GM23338 (cell line): ENCODE data around the gene CCNT2. TPM values are rescaled to one million over a fixed set of nuclear protein-coding genes. Genes with fewer than 3 reads are reported as not detected.

Experiments used
- ATAC-seq: fragments of 200-7000 bp; cut with Tn5 transposase; 3 replicates; pipeline ENCODE4 v1.9.1; 2020
- DNase-seq: peaks from one replicate; pipeline ENCODE4 v3.0.0-alpha.2; 2015; ENCODE audit warnings: low spot score
- H2AFZ ChIP-seq: fragments of 200-600 bp; sonication (generic); 2 replicates; pipeline ENCODE4 v1.8.0; 2016; ENCODE audit warnings: antibody characterized with exemption, mild to moderate bottlenecking, moderate library complexity
- H3F3A ChIP-seq: fragments of 200-600 bp; sonication (generic); replicated peaks from 2 replicates; pipeline ENCODE4 v1.8.0; 2017; ENCODE audit warnings: antibody characterized with exemption, mixed run types, low read depth
- H3K27ac ChIP-seq: fragments of 200-600 bp; sonication (generic); 2 replicates; pipeline ENCODE4 v1.6.1; 2016; ENCODE audit warnings: low read depth
- H3K27me3 ChIP-seq: fragments of 200-600 bp; sonication (generic); 2 replicates; pipeline ENCODE4 v1.8.0; 2016; ENCODE audit warnings: mild to moderate bottlenecking, mixed run types, moderate library complexity; ENCODE audit not compliant: insufficient read depth
- H3K36me3 ChIP-seq: fragments of 200-600 bp; sonication (generic); 2 replicates; pipeline ENCODE4 v1.8.0; 2016; ENCODE audit warnings: mild to moderate bottlenecking; ENCODE audit not compliant: insufficient read depth
- H3K4me1 ChIP-seq: fragments of 200-600 bp; sonication (generic); 2 replicates; pipeline ENCODE4 v1.8.0; 2016; ENCODE audit warnings: mild to moderate bottlenecking, moderate library complexity; ENCODE audit not compliant: insufficient read depth
- H3K4me2 ChIP-seq: fragments of 200-600 bp; sonication (generic); 2 replicates; pipeline ENCODE4 v1.7.1; 2017; ENCODE audit warnings: mixed run types
- H3K4me3 ChIP-seq: fragments of 200-600 bp; sonication (generic); 2 replicates; pipeline ENCODE4 v1.6.1; 2016; ENCODE audit warnings: mixed run types
- H3K79me2 ChIP-seq: fragments of 200-600 bp; sonication (generic); replicated peaks from 2 replicates; pipeline ENCODE4 v1.8.0; 2017; ENCODE audit warnings: mild to moderate bottlenecking; ENCODE audit not compliant: insufficient read depth
- H3K9me2 ChIP-seq: fragments of 200-600 bp; sonication (generic); 2 replicates; pipeline ENCODE4 v1.8.0; 2017; ENCODE audit not compliant: insufficient read depth
- H4K20me1 ChIP-seq: fragments of 200-600 bp; sonication (generic); replicated peaks from 2 replicates; pipeline ENCODE4 v1.8.0; 2017; ENCODE audit warnings: mild to moderate bottlenecking; ENCODE audit not compliant: insufficient read depth
- H3K27ac Mint-ChIP-seq: 2 replicates; pipeline ENCODE4 v1.8.0; 2020; ENCODE audit warnings: inconsistent platforms, mild to moderate bottlenecking, moderate library complexity, mixed read lengths
- H3K27me3 Mint-ChIP-seq: 3 replicates; pipeline ENCODE4 v1.8.0; 2022; ENCODE audit warnings: low read depth, mild to moderate bottlenecking, moderate library complexity, mixed read lengths, inconsistent platforms; ENCODE audit not compliant: insufficient read depth, poor library complexity
- H3K36me3 Mint-ChIP-seq: 3 replicates; pipeline ENCODE4 v1.8.0; 2021; ENCODE audit warnings: low read depth, mild to moderate bottlenecking, inconsistent platforms, moderate library complexity, mixed read lengths
- H3K4me1 Mint-ChIP-seq: 3 replicates; pipeline ENCODE4 v1.8.0; 2020; ENCODE audit warnings: mild to moderate bottlenecking, inconsistent platforms, mixed read lengths
- H3K4me3 Mint-ChIP-seq: 3 replicates; pipeline ENCODE4 v1.8.0; 2021; ENCODE audit warnings: moderate library complexity, mild to moderate bottlenecking, inconsistent platforms, mixed read lengths
- H3K9me3 Mint-ChIP-seq: 3 replicates; pipeline ENCODE4 v1.8.0; 2020; ENCODE audit warnings: moderate library complexity, mild to moderate bottlenecking, inconsistent platforms, mixed read lengths
- CREB1 ChIP-seq: fragments of 250-450 bp; sonication (Bioruptor Pico); IDR thresholded peaks from 2 replicates; pipeline ENCODE4 v1.5.0; 2020; ENCODE audit warnings: low read depth, mild to moderate bottlenecking, moderate library complexity
- CTCF ChIP-seq, 2 experiments: fragments of 200-600 bp in 1 of 2; sonication (generic) in 1 of 2; conservative IDR thresholded peaks; 2 replicates each; pipeline versions ENCODE4 v1.5.1 to v1.6.1; 2016 to 2017; ENCODE audit warnings: antibody characterized with exemption in 2 of 2, low read depth in 2 of 2, mild to moderate bottlenecking in 2 of 2, moderate library complexity in 1 of 2
- EZH2 ChIP-seq: fragments of 200-600 bp; sonication (generic); IDR thresholded peaks from one replicate; pipeline ENCODE4 v1.8.0; 2017; ENCODE audit warnings: antibody characterized with exemption, mild to moderate bottlenecking, low read depth; ENCODE audit not compliant: unreplicated experiment
- EZH2phosphoT487 ChIP-seq: fragments of 200-600 bp; sonication (generic); IDR thresholded peaks from one replicate; pipeline ENCODE4 v1.8.1; 2018; ENCODE audit warnings: antibody characterized with exemption; ENCODE audit not compliant: unreplicated experiment
- JUNB ChIP-seq: IDR thresholded peaks from one replicate; pipeline ENCODE4 v1.6.1; 2016; ENCODE audit warnings: antibody characterized with exemption; ENCODE audit not compliant: unreplicated experiment
- NANOG ChIP-seq: IDR thresholded peaks from 2 replicates; pipeline ENCODE4 v1.6.1; 2016; ENCODE audit warnings: antibody characterized with exemption, borderline replicate concordance
- REST ChIP-seq: IDR thresholded peaks from one replicate; pipeline ENCODE4 v1.6.1; 2018; ENCODE audit warnings: antibody characterized with exemption; ENCODE audit not compliant: unreplicated experiment
- STAT1 ChIP-seq: IDR thresholded peaks from one replicate; pipeline ENCODE4 v1.6.1; 2016; ENCODE audit warnings: antibody characterized with exemption; ENCODE audit not compliant: unreplicated experiment
- ZNF114 ChIP-seq: fragments of 250-450 bp; sonication (Bioruptor Pico); IDR thresholded peaks from 2 replicates; pipeline ENCODE4 v1.5.0; 2020; ENCODE audit warnings: mild to moderate bottlenecking, moderate library complexity
- ZNF331 ChIP-seq: fragments of 250-450 bp; sonication (Bioruptor Pico); IDR thresholded peaks from 2 replicates; pipeline ENCODE4 v1.5.0; 2020; ENCODE audit warnings: low read depth, mild to moderate bottlenecking, moderate library complexity
- polyA plus RNA-seq: library from polyadenylated mRNA; unstranded; fragments of >200 nt; fragmentation: Nextera tagmentation; extraction: Ambion mirVana; gene quantifications from 2 replicates; pipeline ENCODE4 v1.2.1, GENCODE V29; 2016
- total RNA-seq: library from RNA; depleted of rRNA; stranded (reverse); fragments of >200 nt; shearing (Covaris generic); gene quantifications from 2 replicates; pipeline ENCODE4 v1.2.3, GENCODE V29; 2014
- TF ChIP-seq, protein P1 (sequence below): IDR thresholded peaks from 2 replicates; pipeline ENCODE4 v1.6.1; 2016; ENCODE audit warnings: antibody characterized with exemption

Gene CCNT2
- total and polyA plus RNA-seq, 2 experiments from 2014 or later, result 22.5 to 46.5 TPM

DNA sequence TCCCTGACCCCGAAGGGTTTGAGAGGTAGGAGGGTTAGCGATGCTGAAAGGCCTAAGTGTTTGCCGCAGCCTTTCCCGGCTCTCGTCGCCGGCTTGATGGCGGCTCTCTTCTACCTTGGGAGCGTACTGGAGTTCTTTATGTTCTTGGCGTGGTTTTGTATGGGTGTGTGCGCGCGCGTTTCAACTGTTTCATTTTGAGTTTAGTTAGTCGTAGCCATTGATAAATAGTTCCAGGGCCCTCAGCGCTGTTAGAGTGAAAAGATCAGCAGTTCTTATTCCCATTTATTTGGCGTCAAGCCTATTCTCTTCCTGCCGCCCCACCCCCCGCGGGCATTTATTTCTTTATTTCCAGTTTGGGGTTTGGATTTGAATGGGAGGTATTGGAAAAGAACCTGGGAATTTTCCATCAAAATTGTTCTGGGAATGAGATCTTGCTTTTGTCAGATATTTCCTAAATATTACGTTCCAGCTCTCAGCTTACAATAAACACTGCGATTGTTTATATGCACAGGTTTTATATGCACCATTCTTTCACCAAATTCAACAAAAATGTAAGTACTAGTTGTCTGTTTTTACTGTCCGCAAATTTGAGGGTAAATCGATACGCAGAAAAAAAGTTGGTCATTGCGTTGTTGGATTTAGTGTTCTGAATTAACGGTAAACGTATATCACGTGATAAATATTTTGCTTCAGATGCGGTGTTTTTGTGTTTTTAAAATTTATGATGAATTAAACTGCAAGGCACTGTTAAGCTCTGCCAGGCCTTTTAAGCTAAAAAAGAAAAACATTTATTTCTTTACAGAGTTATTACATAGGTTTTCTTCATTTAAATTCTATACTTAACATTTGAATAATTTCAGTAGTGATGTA is 954 bp downstream of the CCNT2 start:
- peak overlapping the region; percentile 99 for H3K27ac Mint-ChIP-seq
- peak; percentile 8 for ATAC-seq
- peak overlapping the region; percentile 67; the same call in 1 of the 2 replicates for H2AFZ ChIP-seq

GRCh38 chr2:134924912-134925311 is 6.3 kb downstream of the CCNT2 start:
- no peak overlapping the region for H3K4me2 ChIP-seq
- no peaks in the 10 kb centered on the region for H3F3A ChIP-seq
- no peak overlapping the region for H3K27ac Mint-ChIP-seq
- no peak overlapping the region for H3K4me3 ChIP-seq
- H3K4me3 Mint-ChIP-seq, result no peak overlapping the region
- no peak overlapping the region for H2AFZ ChIP-seq
- no peaks in the 10 kb centered on the region for H3K9me2 ChIP-seq
- H3K27ac ChIP-seq, result no peak overlapping the region
- no peaks in the 10 kb centered on the region for H3K27me3 Mint-ChIP-seq
- ATAC-seq, result no peak
- peaks cover 11% of the 10 kb centered on the region; the same call in 2 of the 3 replicates for H3K36me3 Mint-ChIP-seq
- no peaks in the 10 kb centered on the region for H3K9me3 Mint-ChIP-seq
- peaks cover 42% of the 10 kb centered on the region for H3K4me1 Mint-ChIP-seq
- H4K20me1 ChIP-seq, result peaks cover 73% of the 10 kb centered on the region
- TF ChIP-seq NANOG (no peak), CREB1 (CRISPR knock-in tag) (no peak), ZNF331 (CRISPR knock-in tag) (no peak), EZH2phosphoT487 (no peak), EZH2 (no peak), ZNF114 (CRISPR knock-in tag) (no peak), REST (no peak), JUNB (no peak), CTCF (conservative IDR thresholded peaks at IDR 0.05; ENCODE audit: low read depth in 2 of 2) (no peak), STAT1 (no peak)
- TF ChIP-seq, protein P1, sequence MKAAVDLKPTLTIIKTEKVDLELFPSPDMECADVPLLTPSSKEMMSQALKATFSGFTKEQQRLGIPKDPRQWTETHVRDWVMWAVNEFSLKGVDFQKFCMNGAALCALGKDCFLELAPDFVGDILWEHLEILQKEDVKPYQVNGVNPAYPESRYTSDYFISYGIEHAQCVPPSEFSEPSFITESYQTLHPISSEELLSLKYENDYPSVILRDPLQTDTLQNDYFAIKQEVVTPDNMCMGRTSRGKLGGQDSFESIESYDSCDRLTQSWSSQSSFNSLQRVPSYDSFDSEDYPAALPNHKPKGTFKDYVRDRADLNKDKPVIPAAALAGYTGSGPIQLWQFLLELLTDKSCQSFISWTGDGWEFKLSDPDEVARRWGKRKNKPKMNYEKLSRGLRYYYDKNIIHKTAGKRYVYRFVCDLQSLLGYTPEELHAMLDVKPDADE, result no peak
- H3K36me3 ChIP-seq, result no peaks in the 10 kb centered on the region
- peaks cover 44% of the 10 kb centered on the region for H3K4me1 ChIP-seq
- H3K79me2 ChIP-seq, result peaks cover 100% of the 10 kb centered on the region
- no peak for DNase-seq
- no peaks in the 10 kb centered on the region for H3K27me3 ChIP-seq

More for the DNA sequence above, 954 bp downstream of the CCNT2 start:
- no peak for TF ChIP-seq STAT1
- TF ChIP-seq ZNF331 (CRISPR knock-in tag), result no peak
- no peak for DNase-seq
- peak overlapping the region; percentile 91 for H3K4me3 ChIP-seq
- Mint-ChIP-seq H3K27me3 (peaks cover 14% of the 10 kb centered on the region), H3K9me3 (peaks cover 4% of the 10 kb centered on the region; the same call in 2 of the 3 replicates), H3K36me3 (peaks cover 19% of the 10 kb centered on the region; the same call in 2 of the 3 replicates), H3K4me3 (peak overlapping the region; percentile 95), H3K4me1 (peaks cover 22% of the 10 kb centered on the region)
- peaks cover 61% of the 10 kb centered on the region for H3K79me2 ChIP-seq
- H3F3A ChIP-seq, result peaks cover 5% of the 10 kb centered on the region
- no peaks in the 10 kb centered on the region for H3K9me2 ChIP-seq
- no peaks in the 10 kb centered on the region for H3K27me3 ChIP-seq
- peaks cover 45% of the 10 kb centered on the region for H4K20me1 ChIP-seq
- no peaks in the 10 kb centered on the region for H3K36me3 ChIP-seq
- peaks cover 31% of the 10 kb centered on the region for H3K4me1 ChIP-seq
- peak overlapping the region; percentile 95 for H3K4me2 ChIP-seq
- peak overlapping the region; percentile 99 for H3K27ac ChIP-seq
